SK-N-MC (cell line): Measurements from ENCODE around the gene METRN.
A peak's percentile ranks its signal among the peaks of the same experiment; 100 is the strongest.
"Not testable (repeated sequence)": the region's sequence is repeated elsewhere in the genome, so short reads cannot be mapped to it uniquely, and the experiment has no call there.

Experiments
- DNase-seq: peaks from one replicate; pipeline ENCODE4 v3.0.0-alpha.2; 2011; ENCODE audit warnings: low read depth, low spot score
- H3K27ac ChIP-seq: fragments of 200-600 bp; sonication (generic); 2 replicates; pipeline ENCODE4 v1.5.1; 2016; ENCODE audit warnings: mixed run types
- H3K36me3 ChIP-seq: fragments of 200-600 bp; sonication (generic); 2 replicates; pipeline ENCODE4 v1.6.1; 2017; ENCODE audit warnings: antibody characterized with exemption, low read length, mixed read lengths; ENCODE audit not compliant: insufficient read depth
- H3K4me3 ChIP-seq: fragments of 200-600 bp; sonication (generic); 2 replicates; pipeline ENCODE4 v1.5.1; 2016
- H3K9ac ChIP-seq: fragments of 200-600 bp; sonication (generic); 2 replicates; pipeline ENCODE4 v1.8.0; 2017; ENCODE audit warnings: mixed run types, mixed read lengths; ENCODE audit not compliant: insufficient read length
- H3K9me3 ChIP-seq: fragments of 200-600 bp; sonication (generic); 2 replicates; pipeline ENCODE4 v1.6.1; 2017; ENCODE audit warnings: low read depth, mild to moderate bottlenecking, antibody characterized with exemption, low read length, moderate library complexity, mixed read lengths
- EZH2 ChIP-seq: fragments of 200-600 bp; sonication (generic); IDR thresholded peaks from one replicate; pipeline ENCODE4 v1.6.1; 2017; ENCODE audit warnings: antibody characterized with exemption
- FOXP2 ChIP-seq: optimal IDR thresholded peaks from 2 replicates; pipeline ENCODE3; 2011; ENCODE audit warnings: mild to moderate bottlenecking, moderate library complexity; ENCODE audit not compliant: insufficient read depth; ENCODE audit errors: extremely low read length, control extremely low read depth
- POLR2AphosphoS5 ChIP-seq: IDR thresholded peaks from 2 replicates; pipeline ENCODE4 v1.6.1; 2012; ENCODE audit warnings: mild to moderate bottlenecking, low read depth, low read length, borderline replicate concordance

The METRN gene

GRCh38 chr16:740764-741505 lies 26.0 kb downstream of the METRN start, which contains the start of gene CIAO3:
Gene CIAO3 (minus strand): TSS chr16:740997. CDS start chr16:740985, 12 bp downstream.
- Histone ChIP-seq H3K4me3 (peak within 1 kb of the TSS; percentile 88), H3K9me3 (no peaks in the 10 kb centered on the region), H3K27ac (no peak within 1 kb of the TSS), H3K9ac (peak within 1 kb of the TSS; percentile 92), H3K36me3 (no peaks in the 10 kb centered on the region; the same call in 1 of the 2 replicates)
- peak; percentile 60 for TF ChIP-seq FOXP2
- TF ChIP-seq POLR2AphosphoS5: peak; percentile 77
- TF ChIP-seq EZH2: no peak
- DNase-seq: peak; percentile 22

- Histone ChIP-seq H3K27ac (no peak overlapping the region), H3K9ac (no peak overlapping the region), H3K9me3 (no peaks in the 10 kb centered on the region), H3K36me3 (no peaks in the 10 kb centered on the region; the same call in 1 of the 2 replicates), H3K4me3 (no peak overlapping the region)
- TF ChIP-seq POLR2AphosphoS5 (no peak), EZH2 (no peak), FOXP2 (no peak)
- DNase-seq: no peak
These were observed 27.2 kb downstream of the METRN start for GRCh38 chr16:741986-742629.

GRCh38 chr16:742894-743293 lies 28.0 kb downstream of the METRN start:
- not testable (repeated sequence) for H3K9ac ChIP-seq, H3K9me3 ChIP-seq, H3K27ac ChIP-seq, H3K36me3 ChIP-seq, DNase-seq, H3K4me3 ChIP-seq

GRCh38 chr16:743794-744500 lies 29.0 kb downstream of the METRN start:
- H3K4me3 ChIP-seq: no peak overlapping the region
- no peaks in the 10 kb centered on the region for H3K9me3 ChIP-seq
- no peak overlapping the region for H3K9ac ChIP-seq
- no peaks in the 10 kb centered on the region for H3K36me3 ChIP-seq
- H3K27ac ChIP-seq: no peak overlapping the region
- no peak for TF ChIP-seq POLR2AphosphoS5
- no peak for DNase-seq

- Histone ChIP-seq H3K4me3 (no peak overlapping the region), H3K9me3 (no peaks in the 10 kb centered on the region), H3K27ac (no peak overlapping the region), H3K9ac (no peak overlapping the region), H3K36me3 (no peaks in the 10 kb centered on the region)
- DNase-seq: no peak
- TF ChIP-seq POLR2AphosphoS5 (no peak), FOXP2 (no peak), EZH2 (no peak)
These were observed 30.8 kb downstream of the METRN start for GRCh38 chr16:745739-746138.

GRCh38 chr16:746637-747036 lies 31.7 kb downstream of the METRN start:
- TF ChIP-seq POLR2AphosphoS5: no peak
- TF ChIP-seq EZH2: no peak
- TF ChIP-seq FOXP2: no peak
- DNase-seq: no peak
- Histone ChIP-seq H3K36me3 (no peaks in the 10 kb centered on the region), H3K9ac (no peak overlapping the region), H3K9me3 (no peaks in the 10 kb centered on the region), H3K27ac (no peak overlapping the region), H3K4me3 (no peak overlapping the region)

GRCh38 chr16:747978-748746 lies 33.2 kb downstream of the METRN start:
- Histone ChIP-seq H3K4me3 (no peak overlapping the region), H3K36me3 (no peaks in the 10 kb centered on the region), H3K27ac (no peak overlapping the region), H3K9me3 (no peaks in the 10 kb centered on the region), H3K9ac (no peak overlapping the region)
- TF ChIP-seq POLR2AphosphoS5: no peak
- TF ChIP-seq EZH2: no peak
- TF ChIP-seq FOXP2: no peak
- DNase-seq: no peak

GRCh38 chr16:749010-749409 lies 34.1 kb downstream of the METRN start:
- no peaks in the 10 kb centered on the region for H3K36me3 ChIP-seq
- TF ChIP-seq FOXP2: no peak
- no peak for TF ChIP-seq POLR2AphosphoS5
- no peak for TF ChIP-seq EZH2
- no peak overlapping the region for H3K4me3 ChIP-seq
- no peak overlapping the region for H3K27ac ChIP-seq
- H3K9me3 ChIP-seq: no peaks in the 10 kb centered on the region
- no peak overlapping the region for H3K9ac ChIP-seq
- no peak for DNase-seq
